NCI-H2081 (cell line): ENCODE results near the gene AKIRIN2.
"Not testable (repeated sequence)": the region's sequence is repeated elsewhere in the genome, so short reads cannot be mapped to it uniquely, and the experiment has no call there.

Experiments used
- DNase-seq, 2 experiments: peaks; one replicate each; lab custom pipeline; 2025; lab: John Stamatoyannopoulos, UW

AKIRIN2 gene

DNA sequence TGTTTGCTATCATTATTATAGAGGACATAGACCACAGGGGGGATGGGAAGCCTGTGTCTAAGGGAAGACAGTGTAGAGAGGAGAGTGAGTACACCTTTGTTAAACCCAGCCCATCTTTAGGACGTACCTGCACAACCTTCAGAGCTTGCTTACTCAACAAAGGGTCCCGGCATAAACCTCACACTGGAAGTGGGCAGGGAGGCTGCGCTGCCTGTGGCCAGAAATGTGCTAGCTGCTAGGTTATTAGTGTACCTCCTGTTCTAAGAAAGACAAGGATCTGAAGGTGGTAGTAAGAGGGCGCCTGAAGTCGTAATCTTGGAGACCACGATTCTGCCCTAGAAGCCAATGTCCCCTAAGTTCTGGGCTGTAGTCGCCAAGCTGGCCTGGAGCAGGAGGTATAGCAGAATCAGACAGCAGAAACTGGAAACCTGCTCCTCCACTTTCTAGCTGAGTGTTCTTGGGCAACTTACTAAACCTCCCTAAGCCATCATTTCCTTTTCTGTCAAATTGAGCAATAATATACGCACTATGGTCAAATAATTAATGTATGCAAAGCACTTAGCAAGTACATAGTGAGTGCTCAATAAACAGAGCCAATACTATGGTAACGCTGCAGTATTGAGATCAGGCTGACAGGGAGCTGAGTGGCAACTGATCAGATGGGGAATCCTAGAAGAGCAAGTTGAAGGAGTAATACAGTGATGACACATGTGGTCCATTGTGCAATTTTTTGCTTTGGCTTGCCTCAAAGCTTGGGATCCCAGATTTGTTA, 16.8 kb upstream of the AKIRIN2 start:
- DNase-seq, result no peak

DNA sequence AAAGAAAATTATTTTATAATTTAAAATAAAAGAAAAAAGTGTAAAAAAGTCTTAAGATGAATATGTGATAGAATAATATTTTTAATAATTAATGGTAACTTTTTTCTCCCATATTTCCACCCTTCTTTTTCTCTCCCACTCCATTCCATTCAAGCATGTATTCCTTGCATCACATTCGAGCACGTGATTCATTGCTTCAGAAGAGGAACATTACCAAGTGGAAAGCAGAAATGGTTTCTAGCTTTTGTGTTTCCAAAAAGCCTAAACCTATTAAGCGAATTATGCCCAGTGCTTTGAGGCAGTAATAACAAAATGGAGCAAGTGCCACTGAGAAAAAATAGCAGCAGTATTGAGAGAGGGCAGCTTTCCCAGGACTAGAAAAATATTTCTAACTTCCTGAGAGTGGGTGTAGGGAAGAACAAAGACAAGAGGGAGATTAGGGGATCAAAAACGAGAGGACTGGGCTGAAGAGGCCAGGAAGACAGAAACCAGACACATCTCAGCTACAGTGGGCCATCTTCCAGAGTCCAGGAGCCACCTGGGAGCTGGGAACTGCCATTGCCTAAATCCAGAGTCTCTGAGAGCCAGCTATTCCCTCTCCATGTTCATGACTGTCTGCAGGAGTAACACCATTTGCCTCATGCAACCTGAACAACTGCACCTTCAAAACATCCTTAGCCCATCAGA, 15.0 kb upstream of the AKIRIN2 start:
- DNase-seq, result no peak

DNA sequence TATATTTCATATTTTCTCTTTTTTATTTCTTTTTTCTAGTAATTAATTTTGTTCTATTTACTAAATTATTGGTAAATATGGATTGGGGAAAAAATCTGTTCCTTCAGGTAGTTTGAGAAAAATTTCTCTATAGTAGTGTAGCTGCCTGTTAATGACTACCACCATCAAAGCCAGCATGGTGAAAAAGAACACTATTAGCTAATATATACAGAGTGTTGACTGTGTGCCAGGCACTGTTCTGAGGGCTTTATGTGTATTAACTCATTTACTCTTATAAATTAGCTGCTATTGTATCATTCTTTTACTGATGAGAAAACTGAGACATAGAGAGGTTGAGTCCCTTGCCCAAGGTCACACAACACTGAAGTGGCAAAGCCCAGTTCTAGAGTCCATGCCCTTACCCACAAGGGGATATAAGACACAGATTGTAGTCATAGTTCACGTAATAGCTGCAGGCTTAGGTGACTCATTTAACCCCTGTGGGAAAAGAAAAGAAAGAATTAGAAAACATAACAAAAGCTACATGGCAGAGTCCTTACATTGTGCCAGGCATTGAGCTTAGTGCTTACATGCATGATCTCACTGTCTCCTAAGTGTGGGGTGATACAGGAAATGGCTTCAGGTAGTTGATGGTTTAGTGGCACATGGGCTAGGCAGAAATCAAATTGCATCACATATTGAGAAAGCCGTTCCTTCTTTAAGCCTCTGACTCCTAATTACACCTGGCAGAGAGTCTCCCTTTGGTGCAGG, 12.2 kb upstream of the AKIRIN2 start:
- no peak for DNase-seq

DNA sequence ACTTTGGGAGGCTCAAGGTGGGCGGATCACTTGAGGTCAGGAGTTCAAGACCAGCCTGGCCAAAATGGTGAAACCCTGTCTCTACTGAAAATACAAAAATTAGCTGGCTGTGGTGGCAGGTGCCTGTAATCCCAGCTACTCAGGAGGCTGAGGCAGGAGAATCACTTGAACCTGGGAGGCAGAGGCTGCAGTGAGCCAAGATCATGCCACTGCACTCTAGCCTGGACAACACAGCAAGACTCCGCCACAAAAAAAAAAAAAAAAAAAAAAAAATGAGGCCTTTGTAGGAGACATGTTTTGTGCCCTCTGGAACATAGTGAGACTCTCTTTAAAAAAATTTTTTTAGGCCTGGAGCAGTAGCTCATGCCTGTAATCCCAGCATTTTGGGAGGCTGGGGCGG, 10.7 kb upstream of the AKIRIN2 start:
- not testable (repeated sequence) for DNase-seq

DNA sequence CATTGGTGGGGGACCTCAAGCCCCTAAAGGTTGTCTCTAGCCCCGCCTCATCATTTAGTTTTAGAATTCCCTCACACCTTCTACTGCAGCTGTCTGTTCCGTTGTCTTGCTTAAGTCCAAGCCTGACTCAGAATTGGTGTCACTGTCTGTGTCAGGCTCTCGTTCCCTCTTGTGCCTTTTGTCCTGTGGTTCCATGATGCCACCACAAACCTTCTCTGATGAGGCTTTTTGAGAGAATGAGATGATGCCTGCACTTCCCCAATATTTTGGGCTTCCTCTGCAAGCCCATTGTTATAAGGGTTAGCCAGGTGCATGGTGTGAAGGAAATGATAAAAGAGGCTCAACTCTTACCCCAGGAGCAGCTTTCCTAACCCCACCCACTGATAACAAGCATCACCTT, 8.1 kb upstream of the AKIRIN2 start:
- DNase-seq, result no peak

DNA sequence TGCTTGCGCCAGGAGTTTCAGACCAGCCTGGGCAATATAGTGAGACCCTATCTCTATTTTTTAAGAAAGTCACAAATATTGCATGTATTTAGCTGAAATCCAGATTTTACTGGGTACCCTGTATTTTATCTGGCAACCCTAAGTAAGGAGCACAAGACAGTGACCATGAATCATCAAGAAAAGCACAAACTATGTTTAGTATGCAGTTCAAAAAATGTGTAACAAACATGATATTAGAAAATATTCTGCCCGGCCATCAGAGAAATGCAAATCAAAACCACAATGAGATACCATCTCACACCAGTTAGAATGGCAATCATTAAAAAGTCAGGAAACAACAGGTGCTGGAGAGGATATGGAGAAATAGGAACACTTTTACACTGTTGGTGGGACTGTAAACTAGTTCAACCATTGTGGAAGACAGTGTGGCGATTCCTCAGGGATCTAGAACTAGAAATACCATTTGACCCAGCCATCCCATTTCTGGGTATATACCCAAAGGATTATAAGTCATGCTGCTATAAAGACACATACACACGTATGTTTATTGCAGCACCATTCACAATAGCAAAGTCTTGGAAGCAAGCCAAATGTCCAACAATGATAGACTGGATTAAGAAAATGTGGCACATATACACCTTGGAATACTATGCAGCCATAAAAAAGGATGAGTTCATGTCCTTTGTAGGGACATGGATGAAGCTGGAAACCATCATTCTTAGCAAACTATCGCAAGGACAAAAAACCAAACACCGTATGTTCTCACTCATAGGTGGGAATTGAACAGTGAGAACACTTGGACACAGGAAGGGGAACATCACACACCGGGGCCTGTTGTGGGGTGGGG, 6.8 kb upstream of the AKIRIN2 start:
- DNase-seq, result not testable (repeated sequence)

DNA sequence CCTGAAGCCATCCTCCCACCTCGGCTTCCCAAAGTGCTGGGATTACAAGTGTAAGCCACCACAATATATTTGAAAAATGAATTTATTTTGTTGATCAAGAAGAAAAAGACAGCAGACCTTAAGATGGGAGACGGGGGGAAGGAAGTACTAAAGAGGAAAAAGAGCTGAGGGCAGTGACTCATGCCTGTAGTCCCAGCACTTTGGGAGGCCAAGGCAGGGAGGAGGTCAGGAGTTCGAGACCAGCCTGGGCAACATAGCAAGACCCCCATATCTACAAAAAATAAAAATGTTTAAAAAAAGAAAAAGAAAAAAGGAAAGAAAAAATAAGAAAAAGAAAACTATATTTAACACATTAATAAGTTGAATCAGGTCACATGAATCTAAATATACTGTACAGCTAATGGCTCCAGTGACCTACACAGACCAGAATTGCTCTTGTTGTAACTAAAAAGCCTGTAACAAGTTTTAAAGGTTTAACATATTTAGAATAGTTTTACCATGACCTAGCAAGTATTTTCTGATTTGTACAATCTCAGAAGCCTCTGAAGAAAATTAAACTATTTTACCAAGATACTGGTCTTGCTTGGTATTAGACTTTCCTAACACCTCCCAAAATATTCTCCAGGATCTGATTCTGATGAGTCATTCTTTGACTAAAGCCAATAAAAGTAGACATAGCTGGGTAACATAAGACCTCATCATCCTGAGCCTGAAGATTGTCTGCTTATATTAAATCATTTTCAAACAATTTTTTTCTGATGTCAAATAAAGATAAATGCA, 4.3 kb upstream of the AKIRIN2 start:
- DNase-seq, result no peak

DNA sequence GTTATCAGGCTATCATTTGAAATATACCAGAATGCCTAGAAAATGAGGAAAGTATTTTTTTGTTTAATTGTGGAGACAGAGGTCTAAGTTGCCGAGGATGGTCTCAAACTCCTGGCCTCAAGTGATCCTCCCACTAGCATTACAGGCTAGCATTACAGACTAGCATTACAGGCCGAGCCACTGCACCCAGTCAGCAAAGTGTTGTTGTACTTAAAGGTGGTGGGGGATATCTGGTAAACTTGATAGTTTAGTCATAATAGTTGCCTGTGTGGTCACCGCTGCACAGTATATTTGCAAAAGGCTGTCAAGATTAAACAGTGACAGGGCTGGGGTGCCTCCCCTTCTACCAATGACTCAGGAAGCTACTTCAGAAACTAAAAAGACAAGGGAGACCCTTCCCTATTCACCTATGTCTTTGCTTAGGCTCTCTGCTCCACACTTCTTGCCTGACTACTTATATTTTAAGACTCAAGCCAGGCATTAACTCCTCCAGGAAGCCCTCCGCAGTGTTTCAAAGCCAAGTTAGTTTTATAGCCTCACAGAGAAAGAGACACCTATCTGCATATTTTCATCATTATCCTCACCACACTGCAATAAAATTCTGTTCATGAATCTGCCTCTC, 3.1 kb upstream of the AKIRIN2 start:
- no peak for DNase-seq

DNA sequence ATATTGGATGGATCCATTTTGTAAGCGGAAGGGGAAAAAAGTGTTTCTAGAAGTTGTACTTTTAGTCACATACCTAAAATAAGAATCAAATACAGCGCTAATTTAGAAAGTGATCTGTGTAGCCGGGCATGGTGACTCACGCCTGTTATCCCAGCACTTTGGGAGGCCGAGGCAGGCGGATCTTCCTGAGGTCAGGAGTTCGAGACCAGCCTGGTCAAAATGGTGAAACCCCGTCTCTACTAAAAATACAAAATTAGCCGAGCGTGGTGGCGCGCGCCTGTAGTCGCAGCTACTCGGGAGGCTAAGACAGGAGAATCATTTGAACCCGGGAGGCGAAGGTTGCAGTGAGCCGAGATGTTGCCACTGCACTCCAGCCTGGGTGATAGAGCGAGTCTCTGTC, 1.0 kb upstream of the AKIRIN2 start:
- not testable (repeated sequence) for DNase-seq

DNA sequence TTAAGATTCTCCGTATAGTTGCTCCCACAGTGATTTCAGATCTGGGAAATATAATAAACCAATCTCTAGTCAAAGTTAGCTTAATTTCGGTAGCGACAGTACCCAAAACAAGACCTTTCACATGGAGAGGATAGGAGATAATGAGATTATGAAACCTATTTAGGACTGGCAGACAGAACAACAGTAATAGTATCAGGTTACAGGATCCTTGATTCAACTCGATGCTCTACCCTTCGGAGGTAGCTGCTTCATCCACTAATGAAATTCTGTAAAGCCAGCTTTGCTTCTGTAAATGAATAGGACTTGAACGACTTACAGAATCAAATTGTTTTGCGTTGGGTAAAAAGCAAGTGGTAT, 534 bp upstream of the AKIRIN2 start:
- peak in 1 of 2 experiments; percentile 30 for DNase-seq

DNA sequence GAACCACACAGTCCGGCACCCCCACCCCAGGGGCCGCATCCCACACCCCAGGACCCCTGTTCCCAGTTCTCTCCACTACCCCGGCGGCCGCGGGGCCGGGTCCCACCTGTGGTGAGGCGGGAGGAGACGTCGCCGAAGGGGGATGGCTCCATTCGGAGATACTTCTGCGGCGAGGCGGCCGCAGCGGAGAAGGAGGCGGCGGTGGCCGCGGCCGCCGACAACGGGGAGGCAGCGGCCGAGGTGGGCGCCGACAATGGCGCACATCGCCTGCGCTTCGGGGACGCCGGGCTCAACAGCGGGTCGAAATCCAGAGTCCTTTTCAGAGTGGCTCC, 723 bp downstream of the AKIRIN2 start:
- peak in 1 of 2 experiments; percentile 25 for DNase-seq

DNA sequence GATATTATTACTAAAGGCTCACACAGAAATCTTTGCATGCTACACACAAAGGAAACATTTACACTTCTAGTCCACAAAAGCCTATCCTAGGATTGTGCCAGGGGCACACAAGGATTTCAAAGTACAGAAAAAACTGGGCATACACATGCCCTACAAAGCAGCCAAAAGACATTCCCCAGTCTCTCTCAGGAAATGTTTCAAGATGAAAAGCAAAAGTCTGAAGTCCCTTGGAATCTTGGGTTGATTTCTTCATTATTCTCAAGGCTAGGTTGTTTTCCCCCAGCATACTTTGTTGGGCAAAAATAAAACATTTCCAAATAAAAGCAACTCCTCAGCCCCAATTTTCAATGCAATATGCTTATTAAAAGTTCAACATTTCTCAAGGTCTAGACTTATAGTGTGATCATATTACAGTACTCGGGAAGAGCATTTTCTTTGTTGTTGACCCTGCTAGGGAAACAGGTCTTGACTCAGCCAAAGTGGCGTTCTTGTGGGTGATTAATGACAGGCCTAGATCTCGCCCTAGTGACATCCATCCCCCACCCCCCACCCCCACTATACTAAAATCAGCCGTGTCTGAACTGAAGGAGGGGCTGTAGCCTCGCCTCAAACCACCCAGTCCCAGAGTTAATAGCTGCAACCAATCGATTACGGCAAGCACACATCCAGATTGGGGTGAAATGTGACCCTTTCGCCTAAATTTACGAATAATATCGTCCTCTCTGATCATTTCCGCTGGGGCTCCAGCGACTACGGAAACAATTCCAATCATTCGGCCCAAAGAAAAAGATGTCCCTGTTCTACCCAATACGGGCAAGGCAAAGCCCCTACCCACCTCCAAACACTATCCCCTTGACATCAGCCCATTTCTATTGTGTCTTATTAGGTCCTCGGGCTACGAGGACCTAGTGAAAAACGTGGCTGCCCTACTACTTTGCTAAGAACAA, 1.4 kb downstream of the AKIRIN2 start:
- DNase-seq, result peak in 1 of 2 experiments; percentile 43

DNA sequence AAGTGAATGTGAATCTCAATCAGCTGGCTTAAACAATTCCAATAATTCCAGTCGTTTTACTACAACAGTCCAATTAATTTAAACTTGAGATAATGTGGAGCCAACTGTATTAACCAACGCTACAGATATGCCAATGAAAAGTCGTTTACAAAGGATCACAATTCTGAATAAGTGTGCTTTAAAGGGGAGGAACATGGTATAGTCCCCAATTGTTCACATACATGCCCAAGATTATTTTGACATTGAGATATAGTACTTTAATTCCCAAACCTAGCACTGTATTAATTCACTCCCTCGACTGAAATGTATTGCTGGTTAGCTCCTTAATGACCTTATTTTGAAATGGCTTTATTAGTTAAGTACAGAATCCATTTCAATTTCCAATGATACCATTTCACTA, 2.5 kb downstream of the AKIRIN2 start:
- no peak for DNase-seq

DNA sequence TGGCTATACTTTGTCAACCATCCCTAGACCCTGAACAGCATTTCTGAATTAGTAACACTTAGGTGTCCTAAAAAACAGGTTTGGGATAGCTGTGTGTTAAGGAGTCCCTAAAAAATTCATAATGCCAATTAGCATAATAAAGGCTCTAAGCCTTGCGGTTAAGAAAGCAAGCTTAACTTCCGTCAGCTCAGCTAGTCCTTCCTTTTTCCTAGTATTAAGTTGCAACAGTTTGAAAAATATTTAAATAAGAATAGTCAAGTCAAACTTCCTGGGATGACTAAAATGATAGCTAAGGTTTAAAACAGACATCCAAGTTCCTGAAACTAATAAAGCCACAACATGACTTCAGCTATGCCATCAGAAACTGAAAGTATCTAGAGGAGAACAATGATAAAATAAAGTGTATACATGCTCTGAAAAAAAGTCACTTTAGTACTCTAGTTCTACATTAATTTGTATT, 3.5 kb downstream of the AKIRIN2 start:
- DNase-seq, result no peak

DNA sequence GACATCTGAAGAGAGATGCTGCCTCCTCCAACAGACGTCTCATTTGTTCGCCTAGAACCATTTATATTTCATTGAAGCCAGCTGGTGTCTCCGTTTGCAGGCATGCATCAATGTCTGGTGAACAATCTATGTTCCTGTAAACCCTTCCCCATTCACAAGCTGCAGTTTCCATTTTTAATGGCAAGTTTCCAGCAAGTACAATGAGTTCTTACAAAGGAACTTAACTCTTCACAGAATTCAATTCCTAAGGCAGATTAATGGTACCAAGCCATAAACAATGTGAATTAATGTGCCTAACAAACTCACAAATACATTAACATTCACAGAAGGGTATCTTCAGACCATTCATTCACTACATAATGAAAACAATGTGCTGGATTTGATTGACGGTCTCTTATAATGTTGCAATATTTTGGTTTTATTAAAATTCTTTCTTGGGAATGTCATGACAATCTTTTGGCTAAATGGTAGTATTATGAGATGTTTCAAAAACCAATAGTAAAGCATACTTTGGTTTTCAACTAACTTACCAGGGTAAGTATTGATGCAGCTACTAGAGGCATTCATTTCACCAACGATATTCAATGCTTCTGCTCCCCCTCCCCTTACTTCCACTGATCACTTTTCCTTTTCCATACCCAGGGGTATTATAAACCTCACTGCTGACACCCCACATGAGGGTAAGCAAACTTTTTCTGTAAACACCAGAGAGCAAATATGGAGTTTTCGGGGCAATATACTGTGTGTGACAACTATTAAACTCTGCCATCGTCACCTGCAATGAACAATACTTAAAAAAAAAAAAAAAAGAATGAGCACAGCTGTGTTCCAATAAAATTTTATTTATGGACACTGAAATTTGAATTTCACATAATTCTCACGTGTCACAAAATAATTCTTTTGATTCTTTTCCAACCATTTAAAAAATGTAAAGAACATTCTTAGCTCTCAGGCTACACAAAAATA, 4.2 kb downstream of the AKIRIN2 start:
- peak; percentile 18 to 21 for DNase-seq

DNA sequence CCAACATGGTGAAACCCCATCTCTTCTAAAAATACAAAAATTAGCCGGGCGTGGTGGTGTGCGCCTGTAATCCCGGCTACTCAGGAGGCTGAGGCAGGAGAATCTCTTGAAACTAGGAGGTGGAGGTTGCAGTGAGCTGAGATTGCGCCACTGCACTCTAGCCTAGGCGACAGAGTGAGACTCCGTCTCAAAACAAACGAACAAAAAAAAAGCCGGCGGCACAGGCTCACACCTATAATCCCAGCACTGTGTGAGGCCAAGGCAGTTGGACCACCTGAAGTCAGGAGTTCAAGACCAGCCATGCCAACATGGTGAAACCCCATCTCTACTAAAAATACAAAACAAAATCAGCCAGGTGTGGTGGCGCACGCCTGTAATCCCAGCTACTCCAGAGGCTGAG, 5.2 kb downstream of the AKIRIN2 start:
- not testable (repeated sequence) for DNase-seq

DNA sequence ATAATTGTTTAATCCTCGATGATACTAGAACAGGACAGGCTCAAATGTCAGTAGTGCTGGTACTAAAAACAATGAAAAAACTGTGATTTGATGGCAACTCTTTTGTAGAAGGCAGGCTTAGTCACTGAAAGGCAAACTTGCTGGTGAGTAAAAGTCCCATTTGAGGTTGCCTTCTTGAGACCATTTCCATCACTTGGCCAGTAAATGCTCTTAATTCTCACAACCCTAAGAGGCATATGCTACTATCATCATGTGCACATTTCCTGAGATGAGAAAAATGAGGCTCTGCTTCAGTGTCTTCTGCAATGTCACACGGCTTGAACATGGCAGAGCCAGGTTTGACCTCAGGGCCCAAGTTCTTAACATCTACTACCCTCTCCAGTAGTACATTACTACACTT, 9.9 kb downstream of the AKIRIN2 start:
- DNase-seq, result no peak

DNA sequence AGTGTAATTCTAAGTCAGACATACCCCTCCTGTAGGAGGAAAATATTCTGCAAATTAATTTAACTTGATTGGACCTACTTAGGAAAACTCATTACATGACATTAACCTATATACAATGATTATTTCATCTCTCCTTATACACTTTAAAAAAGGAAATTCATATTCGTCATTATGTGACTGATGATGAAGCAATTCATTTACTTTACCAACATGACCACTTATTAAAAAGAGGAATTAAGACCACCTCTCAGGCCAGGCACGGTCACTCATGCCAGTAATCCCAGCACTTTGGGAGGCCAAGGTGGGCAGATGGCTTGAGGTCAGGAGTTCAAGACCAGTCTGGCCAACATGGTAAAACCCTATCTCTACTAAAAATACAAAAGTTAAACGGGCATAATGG, 11.6 kb downstream of the AKIRIN2 start:
- no peak for DNase-seq
